OCI-LY1 (cell line): Measurements from ENCODE around the gene CPA3.

Experiments
- H2AFZ ChIP-seq: fragments of 200-600 bp; sonication (generic), shearing (Covaris generic); 2 replicates; pipeline ENCODE4 v1.6.0; 2014; ENCODE audit warnings: antibody characterized with exemption, mild to moderate bottlenecking, low read length
- H3F3A ChIP-seq: fragments of 200-600 bp; sonication (generic), shearing (Covaris generic); 2 replicates; pipeline ENCODE4 v1.6.0; 2014; ENCODE audit warnings: mild to moderate bottlenecking, antibody characterized with exemption, low read length, moderate library complexity; ENCODE audit not compliant: insufficient read depth
- H3K27ac ChIP-seq: fragments of 200-600 bp; sonication (generic); 2 replicates; pipeline ENCODE4 v1.5.1; 2014; ENCODE audit warnings: low read length, mixed run types, mild to moderate bottlenecking, low read depth; ENCODE audit not compliant: poor library complexity, severe bottlenecking
- H3K27me3 ChIP-seq: fragments of 200-600 bp; sonication (generic); 2 replicates; pipeline ENCODE4 v1.6.0; 2014; ENCODE audit warnings: antibody characterized with exemption, mild to moderate bottlenecking, low read length, moderate library complexity; ENCODE audit not compliant: insufficient read depth
- H3K36me3 ChIP-seq: fragments of 200-600 bp; sonication (generic); 2 replicates; pipeline ENCODE4 v1.6.1; 2014; ENCODE audit warnings: mild to moderate bottlenecking, antibody characterized with exemption, low read length, moderate library complexity, mixed read lengths; ENCODE audit not compliant: insufficient read depth
- H3K4me1 ChIP-seq: fragments of 200-600 bp; sonication (generic); 2 replicates; pipeline ENCODE4 v1.5.1; 2014; ENCODE audit warnings: mild to moderate bottlenecking, low read length, moderate library complexity; ENCODE audit not compliant: insufficient read depth, severe bottlenecking
- H3K4me2 ChIP-seq: fragments of 200-600 bp; sonication (generic), shearing (Covaris generic); 2 replicates; pipeline ENCODE4 v1.6.1; 2014; ENCODE audit warnings: low read length
- H3K4me3 ChIP-seq: fragments of 200-600 bp; sonication (generic); 2 replicates; pipeline ENCODE4 v1.5.1; 2014; ENCODE audit warnings: low read length, low read depth, mild to moderate bottlenecking, mixed read lengths; ENCODE audit not compliant: poor library complexity, severe bottlenecking
- H3K79me2 ChIP-seq: fragments of 200-600 bp; shearing (Covaris generic); 2 replicates; pipeline ENCODE4 v1.6.1; 2016; ENCODE audit warnings: mixed run types, low read length, mixed read lengths; ENCODE audit not compliant: insufficient read depth
- H3K9ac ChIP-seq: fragments of 200-600 bp; sonication (generic), shearing (Covaris generic); 2 replicates; pipeline ENCODE4 v1.6.1; 2014; ENCODE audit warnings: mild to moderate bottlenecking, low read length, mixed read lengths
- H3K9me2 ChIP-seq: fragments of 200-600 bp; sonication (generic), shearing (Covaris generic); 2 replicates; pipeline ENCODE4 v1.6.1; 2014; ENCODE audit warnings: low read depth, mild to moderate bottlenecking, low read length, mixed read lengths
- H3K9me3 ChIP-seq: fragments of 200-600 bp; shearing (Covaris generic); 2 replicates; pipeline ENCODE4 v1.6.1; 2014; ENCODE audit warnings: low read length, mixed read lengths
- H4K20me1 ChIP-seq: fragments of 200-600 bp; sonication (generic), shearing (Covaris generic); 2 replicates; pipeline ENCODE4 v1.6.0; 2016; ENCODE audit warnings: mild to moderate bottlenecking, low read length; ENCODE audit not compliant: insufficient read depth
- CTCF ChIP-seq: fragments of 200-600 bp; sonication (generic), shearing (Covaris generic); IDR thresholded peaks from 2 replicates; pipeline ENCODE4 v1.5.1; 2017; ENCODE audit warnings: mild to moderate bottlenecking, antibody characterized with exemption, low read length, moderate library complexity, mixed read lengths
- EZH2 ChIP-seq: fragments of 200-600 bp; sonication (generic), shearing (Covaris generic); IDR thresholded peaks from 2 replicates; pipeline ENCODE4 v1.8.0; 2017; ENCODE audit warnings: borderline replicate concordance, mixed run types, mild to moderate bottlenecking, antibody characterized with exemption, low read length, moderate library complexity, mixed read lengths

Gene CPA3

GRCh38 chr3:148861277-148861869, 3.7 kb upstream of the CPA3 start:
- H3K4me1 ChIP-seq, result no peaks in the 10 kb centered on the region
- no peaks in the 10 kb centered on the region for H3K9me2 ChIP-seq
- H3K9ac ChIP-seq, result no peak overlapping the region
- H2AFZ ChIP-seq, result no peak overlapping the region
- H3K27ac ChIP-seq, result no peak overlapping the region
- TF ChIP-seq CTCF, result peak; percentile 91
- TF ChIP-seq EZH2, result no peak
- H4K20me1 ChIP-seq, result no peaks in the 10 kb centered on the region
- H3K9me3 ChIP-seq, result no peaks in the 10 kb centered on the region
- 0 out of 2 replicates have a peak, but pooled peaks cover 3% of the 10 kb centered on the region for H3K27me3 ChIP-seq
- no peak overlapping the region for H3K4me3 ChIP-seq
- H3K36me3 ChIP-seq, result no peaks in the 10 kb centered on the region
- no peak overlapping the region for H3K4me2 ChIP-seq
- H3F3A ChIP-seq, result no peaks in the 10 kb centered on the region
- no peaks in the 10 kb centered on the region for H3K79me2 ChIP-seq

DNA sequence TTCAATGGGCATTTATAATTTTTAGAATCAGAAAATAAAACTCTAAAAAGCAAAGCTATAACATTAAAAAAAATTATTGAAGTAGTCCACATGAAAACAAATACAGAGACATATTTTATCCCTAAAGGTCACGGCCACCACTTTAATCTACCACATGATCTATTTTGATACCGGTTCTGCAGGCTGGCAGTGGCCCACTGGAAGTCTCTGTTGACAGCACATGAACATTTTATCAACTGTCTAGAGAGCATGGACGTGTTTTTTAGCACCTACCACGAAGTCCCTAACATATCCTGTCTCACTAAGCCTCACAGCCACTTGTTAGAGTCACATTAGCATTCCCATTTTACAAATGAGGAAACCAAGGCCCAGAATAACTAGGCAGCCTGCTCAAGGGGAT, 1.8 kb upstream of the CPA3 start:
- no peaks in the 10 kb centered on the region for H3K4me1 ChIP-seq
- no peaks in the 10 kb centered on the region for H4K20me1 ChIP-seq
- H3K9me2 ChIP-seq, result no peaks in the 10 kb centered on the region
- H3K27me3 ChIP-seq, result 0 out of 2 replicates have a peak, but pooled peaks cover 3% of the 10 kb centered on the region
- no peak overlapping the region for H3K4me2 ChIP-seq
- H3K4me3 ChIP-seq, result no peak overlapping the region
- H2AFZ ChIP-seq, result no peak overlapping the region
- no peaks in the 10 kb centered on the region for H3K9me3 ChIP-seq
- TF ChIP-seq EZH2, result no peak
- no peak for TF ChIP-seq CTCF
- H3K79me2 ChIP-seq, result no peaks in the 10 kb centered on the region
- no peaks in the 10 kb centered on the region for H3K36me3 ChIP-seq
- no peaks in the 10 kb centered on the region for H3F3A ChIP-seq
- H3K9ac ChIP-seq, result no peak overlapping the region
- no peak overlapping the region for H3K27ac ChIP-seq

DNA sequence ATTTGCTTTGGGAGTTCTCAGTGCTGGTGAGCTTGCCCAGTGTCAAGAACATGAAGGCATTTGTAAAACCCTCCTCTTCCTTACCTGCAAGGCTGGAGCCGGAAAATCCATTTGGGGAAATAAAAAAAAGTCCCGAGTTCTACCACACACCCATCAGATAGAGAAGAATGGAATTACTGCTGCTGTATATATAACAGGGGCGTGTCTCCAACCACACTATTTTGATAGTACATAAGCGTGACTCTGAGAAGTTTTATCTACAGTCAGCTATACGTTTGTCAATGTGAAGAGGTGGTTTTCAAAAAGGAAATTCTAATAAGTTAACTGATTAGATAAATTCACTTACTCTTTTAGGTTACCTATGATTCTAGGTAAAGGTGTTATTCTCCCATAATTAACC, 1.3 kb upstream of the CPA3 start:
- no peaks in the 10 kb centered on the region for H3K79me2 ChIP-seq
- no peaks in the 10 kb centered on the region for H3K9me2 ChIP-seq
- H3K4me1 ChIP-seq, result no peaks in the 10 kb centered on the region
- H3F3A ChIP-seq, result no peaks in the 10 kb centered on the region
- H3K36me3 ChIP-seq, result no peaks in the 10 kb centered on the region
- no peak overlapping the region for H3K4me2 ChIP-seq
- no peak overlapping the region for H3K4me3 ChIP-seq
- H3K27me3 ChIP-seq, result 0 out of 2 replicates have a peak, but pooled peaks cover 3% of the 10 kb centered on the region
- no peak for TF ChIP-seq CTCF
- TF ChIP-seq EZH2, result no peak
- no peaks in the 10 kb centered on the region for H4K20me1 ChIP-seq
- H3K9ac ChIP-seq, result no peak overlapping the region
- H2AFZ ChIP-seq, result no peak overlapping the region
- H3K9me3 ChIP-seq, result no peaks in the 10 kb centered on the region
- H3K27ac ChIP-seq, result no peak overlapping the region
